PC-3 (cell line): ENCODE measurements around the gene AIG1. TPM values are rescaled to one million over a fixed set of nuclear protein-coding genes. Genes with fewer than 3 reads are reported as not detected.

ENCODE experiments used
- ATAC-seq: fragments of 200-7000 bp; cut with Tn5 transposase; 2 replicates; pipeline ENCODE4 v1.9.1; 2020; ENCODE audit warnings: mild to moderate bottlenecking, moderate library complexity
- BruUV-seq: library from RNA; stranded (reverse); fragments of 400-500 nt; replicated peaks from 2 replicates; lab custom pipeline; 2021; lab: Mats Ljungman, UMichigan
- CTCF ChIA-PET: fragments of 300-600 bp; sonication (Branson Sonifier 250); formaldehyde crosslinking; loops from one replicate; lab custom pipeline; 2022; ENCODE audit warnings: antibody characterized with exemption; lab: Charles Lee
- POLR2A ChIA-PET: fragments of 300-600 bp; sonication (Branson Sonifier 250); formaldehyde crosslinking; loops from one replicate; lab custom pipeline; 2022; ENCODE audit warnings: antibody characterized with exemption; ENCODE audit not compliant: unreplicated experiment; lab: Charles Lee
- DNase-seq: peaks from one replicate; pipeline ENCODE4 v3.0.0-alpha.2; 2015
- H2AFZ ChIP-seq: fragments of 300-600 bp; sonication (generic); 2 replicates; pipeline ENCODE4 v1.6.0; 2016; ENCODE audit warnings: antibody characterized with exemption, low read length
- H3F3A ChIP-seq: fragments of 300-600 bp; sonication (generic); one replicate; pipeline ENCODE4 v1.6.0; 2017; ENCODE audit warnings: antibody characterized with exemption, low read length, control low read depth, mild to moderate bottlenecking; ENCODE audit not compliant: unreplicated experiment
- H3K27ac ChIP-seq: fragments of 300-600 bp; sonication (generic); 2 replicates; pipeline ENCODE4 v1.5.1; 2016; ENCODE audit warnings: mild to moderate bottlenecking, low read length
- H3K27me3 ChIP-seq: fragments of 300-600 bp; sonication (generic); 2 replicates; pipeline ENCODE4 v1.6.1; 2016; ENCODE audit warnings: low read length, mixed read lengths
- H3K36me3 ChIP-seq: fragments of 300-600 bp; sonication (generic); 2 replicates; pipeline ENCODE4 v1.6.1; 2016; ENCODE audit warnings: low read depth, mixed run types, low read length, mixed read lengths
- H3K4me1 ChIP-seq: fragments of 300-600 bp; sonication (generic); 2 replicates; pipeline ENCODE4 v1.5.1; 2016; ENCODE audit warnings: low read length; ENCODE audit not compliant: insufficient read depth
- H3K4me2 ChIP-seq: fragments of 300-600 bp; sonication (generic); 2 replicates; pipeline ENCODE4 v1.6.0; 2016; ENCODE audit warnings: low read length
- H3K4me3 ChIP-seq: fragments of 300-600 bp; sonication (generic); 2 replicates; pipeline ENCODE4 v1.5.1; 2016; ENCODE audit warnings: mild to moderate bottlenecking, low read length, mixed read lengths
- H3K79me2 ChIP-seq: fragments of 300-600 bp; sonication (generic); 2 replicates; pipeline ENCODE4 v1.6.1; 2017; ENCODE audit warnings: low read length, mixed read lengths
- H3K9ac ChIP-seq: fragments of 300-600 bp; sonication (generic); 2 replicates; pipeline ENCODE4 v1.6.0; 2016; ENCODE audit warnings: mild to moderate bottlenecking, low read length
- H3K9me2 ChIP-seq: fragments of 300-600 bp; sonication (generic); replicated peaks from 2 replicates; pipeline ENCODE4 v1.6.1; 2016; ENCODE audit warnings: mixed run types, low read length, mixed read lengths
- H3K9me3 ChIP-seq: fragments of 300-600 bp; sonication (generic); 2 replicates; pipeline ENCODE4 v1.6.1; 2016; ENCODE audit warnings: low read length, mixed read lengths
- H4K20me1 ChIP-seq: fragments of 300-600 bp; sonication (generic); 2 replicates; pipeline ENCODE4 v1.6.1; 2016; ENCODE audit warnings: low read length, mixed read lengths
- CTCF ChIP-seq: fragments of 300-600 bp; sonication (generic); conservative IDR thresholded peaks from 2 replicates; pipeline ENCODE4 v1.5.1; 2017; ENCODE audit warnings: antibody characterized with exemption, low read depth, mild to moderate bottlenecking, low read length
- EZH2 ChIP-seq: fragments of 300-600 bp; sonication (generic); IDR thresholded peaks from one replicate; pipeline ENCODE4 v1.6.1; 2017; ENCODE audit warnings: antibody characterized with exemption, mild to moderate bottlenecking, low read length; ENCODE audit not compliant: unreplicated experiment
- EZH2phosphoT487 ChIP-seq: fragments of 300-600 bp; sonication (generic); IDR thresholded peaks from 2 replicates; pipeline ENCODE4 v1.6.1; 2018; ENCODE audit warnings: mild to moderate bottlenecking, antibody characterized with exemption, low read length, borderline replicate concordance
- intact Hi-C: fragments of 100-400 bp; cut with micrococcal nuclease; formaldehyde crosslinking; loops from 2 replicates; pipeline ENCODE4 v1.9.0; 2023
- total RNA-seq: library from RNA; depleted of rRNA; stranded (reverse); fragments of >200 nt; gene quantifications from 2 replicates; pipeline ENCODE4 v1.2.3, GENCODE V29; 2014

The AIG1 gene
- total RNA-seq, 1 experiment from 2014 or later = 32.7 TPM

DNA sequence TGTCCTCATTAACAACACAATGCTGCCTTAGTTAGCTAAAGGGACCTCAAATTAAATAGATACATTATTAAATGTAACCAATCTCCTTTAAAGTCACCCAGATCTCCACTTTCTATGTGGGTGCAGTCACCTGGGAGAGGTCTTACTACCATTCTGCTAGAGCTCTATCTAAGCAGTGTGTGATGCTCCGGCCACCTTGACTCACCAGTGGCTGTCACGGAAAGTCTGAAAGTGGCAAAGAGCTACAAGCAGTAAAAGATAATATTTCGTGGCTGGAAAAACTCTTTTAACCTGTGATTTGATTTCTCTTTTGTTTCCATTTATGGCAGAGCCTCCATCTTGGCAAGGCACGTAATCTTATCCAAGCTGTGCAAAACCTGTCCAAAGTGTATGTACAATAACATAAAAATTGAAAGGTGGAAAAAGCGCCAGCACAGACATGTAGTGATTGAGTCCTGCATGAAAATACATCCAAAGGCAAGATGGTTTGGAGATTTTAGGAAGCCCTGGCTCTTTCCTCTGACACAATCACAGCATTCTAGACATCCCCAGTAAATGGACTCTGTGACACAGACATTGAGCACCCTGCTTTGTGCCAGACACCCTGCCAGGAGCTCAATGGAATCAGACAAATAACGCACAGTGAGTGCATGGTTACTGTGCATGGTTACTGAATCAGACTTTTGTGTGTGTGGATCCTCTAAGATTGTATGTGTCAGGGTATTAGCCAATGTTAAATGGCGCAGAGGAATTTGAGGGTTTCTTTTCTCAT lies 273.2 kb downstream of the AIG1 start:
- no peak overlapping the region for H2AFZ ChIP-seq
- H3K27ac ChIP-seq = peak overlapping the region; percentile 100
- H3K9me2 ChIP-seq = no peaks in the 10 kb centered on the region
- H3F3A ChIP-seq = peaks cover 3% of the 10 kb centered on the region
- CTCF ChIA-PET = no interaction called here
- DNase-seq = no peak
- peak overlapping the region; percentile 51; the same call in 1 of the 2 replicates for H3K9ac ChIP-seq
- H3K27me3 ChIP-seq = no peaks in the 10 kb centered on the region
- H3K4me1 ChIP-seq = peaks cover 60% of the 10 kb centered on the region
- H4K20me1 ChIP-seq = no peaks in the 10 kb centered on the region
- no peaks in the 10 kb centered on the region for H3K79me2 ChIP-seq
- no peaks in the 10 kb centered on the region for H3K9me3 ChIP-seq
- TF ChIP-seq EZH2 (no peak), CTCF (no peak), EZH2phosphoT487 (no peak)
- intact Hi-C loops = loop anchor here (10.0 kb wide), 1 partner anchor 99 kb away; no protein-coding TSS in a partner anchor
- no peak overlapping the region for H3K4me3 ChIP-seq
- ATAC-seq = no peak
- no peaks in the 10 kb centered on the region for H3K36me3 ChIP-seq
- no peak overlapping the region for H3K4me2 ChIP-seq
- POLR2A ChIA-PET = no interaction called here
- BruUV-seq = no TSS peak

GRCh38 chr6:143335865-143336264 lies 275.2 kb downstream of the AIG1 start:
- H3K27me3 ChIP-seq = no peaks in the 10 kb centered on the region
- TF ChIP-seq EZH2 (no peak), EZH2phosphoT487 (no peak), CTCF (no peak)
- peak overlapping the region; percentile 95 for H3K9ac ChIP-seq
- H3K4me3 ChIP-seq = no peak overlapping the region
- no peaks in the 10 kb centered on the region for H3K9me2 ChIP-seq
- H4K20me1 ChIP-seq = no peaks in the 10 kb centered on the region
- no peak for ATAC-seq
- peak overlapping the region; percentile 100 for H3K27ac ChIP-seq
- no peaks in the 10 kb centered on the region for H3F3A ChIP-seq
- H3K4me1 ChIP-seq = peaks cover 61% of the 10 kb centered on the region
- no peaks in the 10 kb centered on the region for H3K9me3 ChIP-seq
- BruUV-seq = TSS peak; percentile 95
- no peaks in the 10 kb centered on the region for H3K36me3 ChIP-seq
- ChIA-PET CTCF (no interaction called here), POLR2A (interaction anchor here (0.5 to 1.2 kb wide), 5 partner anchors 62 to 928 kb away, joined by 3 to 7 read pairs (median 5); partner anchors contain the start of genes ADAT2 and PEX3)
- intact Hi-C loops = loop anchor here (2.0 to 10.0 kb wide), 5 partner anchors 91 to 639 kb away; no protein-coding TSS in a partner anchor
- no peaks in the 10 kb centered on the region for H3K79me2 ChIP-seq
- peak; percentile 37 for DNase-seq
- H2AFZ ChIP-seq = no peak overlapping the region
- peak overlapping the region; percentile 55 for H3K4me2 ChIP-seq
